SKM-1 treated with dmso at 0.1 percent for 144 hours (cell line): ENCODE data around the gene TAF11L13.
A peak's percentile ranks its signal among the peaks of the same experiment; 100 is the strongest.
"Not testable (repeated sequence)": the region's sequence is repeated elsewhere in the genome, so short reads cannot be mapped to it uniquely, and the experiment has no call there.

Source experiments
- DNase-seq: peaks from one replicate; lab custom pipeline; 2025; ENCODE audit not compliant: unreplicated experiment; lab: John Stamatoyannopoulos, UW

TAF11L13 gene

GRCh38 chr5:17631788-17632187 is at the start of gene TAF11L13:
Gene TAF11L13 (plus strand): TSS chr5:17632088.
- not testable (repeated sequence) for DNase-seq

DNA sequence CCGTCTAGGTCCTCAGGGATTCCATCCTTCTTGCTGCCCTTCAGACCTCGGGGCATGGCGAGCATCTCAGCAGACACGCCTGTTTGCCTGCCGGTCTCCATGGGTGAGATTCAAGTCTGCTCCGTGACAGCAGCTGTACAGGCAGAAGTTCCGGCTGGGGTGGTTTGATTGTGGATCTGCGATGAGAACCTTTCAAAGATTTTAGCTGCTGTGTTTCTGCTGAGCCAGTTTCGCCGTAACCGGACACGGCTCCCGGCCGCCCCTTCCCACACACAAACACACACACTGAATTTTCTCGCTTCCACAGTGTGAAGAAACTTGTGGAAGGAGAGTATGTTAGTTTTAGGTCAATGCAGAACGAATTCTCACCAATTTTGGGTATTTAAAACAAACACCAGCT is 46.2 kb upstream of the TAF11L13 start, which contains the start of gene TAF11L7:
TAF11L7 (minus strand) TSS at position 101 of the 400 bp plus-strand sequence.
- DNase-seq = not testable (repeated sequence)

DNA sequence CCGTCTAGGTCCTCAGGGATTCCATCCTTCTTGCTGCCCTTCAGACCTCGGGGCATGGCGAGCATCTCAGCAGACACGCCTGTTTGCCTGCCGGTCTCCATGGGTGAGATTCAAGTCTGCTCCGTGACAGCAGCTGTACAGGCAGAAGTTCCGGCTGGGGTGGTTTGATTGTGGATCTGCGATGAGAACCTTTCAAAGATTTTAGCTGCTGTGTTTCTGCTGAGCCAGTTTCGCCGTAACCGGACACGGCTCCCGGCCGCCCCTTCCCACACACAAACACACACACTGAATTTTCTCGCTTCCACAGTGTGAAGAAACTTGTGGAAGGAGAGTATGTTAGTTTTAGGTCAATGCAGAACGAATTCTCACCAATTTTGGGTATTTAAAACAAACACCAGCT is 41.0 kb upstream of the TAF11L13 start, which contains the start of gene TAF11L8:
TAF11L8 (minus strand) TSS at position 101 of the 400 bp plus-strand sequence.
- DNase-seq = not testable (repeated sequence)

GRCh38 chr5:17594255-17594654 is 37.6 kb upstream of the TAF11L13 start, which contains the start of gene TAF11L9:
Gene TAF11L9 (minus strand): TSS chr5:17594394.
- DNase-seq = not testable (repeated sequence)

GRCh38 chr5:17597728-17598127 is 34.2 kb upstream of the TAF11L13 start, which contains the start of gene TAF11L10:
Gene TAF11L10 (minus strand): TSS chr5:17597828.
- DNase-seq = not testable (repeated sequence)

DNA sequence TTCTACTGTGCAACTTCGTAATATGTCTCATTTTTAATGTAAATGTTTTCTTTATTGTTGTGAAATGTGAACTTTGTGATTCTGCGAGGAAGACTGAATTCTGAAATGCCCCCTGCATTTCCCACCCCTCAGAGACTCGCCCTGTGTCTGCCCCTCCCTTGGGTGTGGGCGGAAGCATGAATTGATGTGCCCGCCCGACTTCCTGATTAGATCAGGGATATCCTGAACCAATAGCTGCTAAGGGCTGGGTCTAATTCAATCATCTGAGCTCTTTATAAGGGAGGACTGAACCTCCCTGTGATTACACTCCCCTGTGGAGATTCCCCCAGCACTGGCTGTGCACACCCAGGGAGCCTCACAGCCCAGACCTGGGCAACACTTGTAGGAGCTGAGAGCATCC is 28.0 kb upstream of the TAF11L13 start, which contains the start of gene TAF11L11:
TAF11L11 (plus strand) TSS at position 304 of the 400 bp plus-strand sequence.
- DNase-seq = not testable (repeated sequence)

DNA sequence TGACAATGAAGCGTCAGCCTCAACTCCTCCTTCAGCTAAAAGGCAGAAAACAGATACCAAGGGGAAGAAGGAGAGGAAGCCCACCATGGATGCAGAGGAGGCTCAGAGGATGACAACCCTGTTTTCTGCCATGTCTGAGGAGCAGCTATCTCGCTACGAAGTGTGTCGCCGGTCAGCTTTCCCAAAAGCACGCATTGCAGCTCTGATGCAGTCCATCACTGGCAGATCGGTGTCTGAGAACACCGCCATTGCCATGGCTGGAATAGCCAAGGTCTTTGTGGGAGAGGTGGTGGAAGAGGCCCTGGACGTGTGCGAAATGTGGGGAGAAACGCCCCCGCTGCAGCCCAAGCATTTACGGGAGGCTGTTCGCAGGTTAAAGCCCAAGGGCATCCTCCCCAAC is 26.9 kb upstream of the TAF11L13 start:
- no peak for DNase-seq

- DNase-seq = not testable (repeated sequence)
Observed at GRCh38 chr5:17607461-17607860, 24.4 kb upstream of the TAF11L13 start.

GRCh38 chr5:17610092-17610491 is 21.8 kb upstream of the TAF11L13 start, which contains the start of gene TAF11L12:
Gene TAF11L12 (plus strand): TSS chr5:17610392.
- not testable (repeated sequence) for DNase-seq

DNA sequence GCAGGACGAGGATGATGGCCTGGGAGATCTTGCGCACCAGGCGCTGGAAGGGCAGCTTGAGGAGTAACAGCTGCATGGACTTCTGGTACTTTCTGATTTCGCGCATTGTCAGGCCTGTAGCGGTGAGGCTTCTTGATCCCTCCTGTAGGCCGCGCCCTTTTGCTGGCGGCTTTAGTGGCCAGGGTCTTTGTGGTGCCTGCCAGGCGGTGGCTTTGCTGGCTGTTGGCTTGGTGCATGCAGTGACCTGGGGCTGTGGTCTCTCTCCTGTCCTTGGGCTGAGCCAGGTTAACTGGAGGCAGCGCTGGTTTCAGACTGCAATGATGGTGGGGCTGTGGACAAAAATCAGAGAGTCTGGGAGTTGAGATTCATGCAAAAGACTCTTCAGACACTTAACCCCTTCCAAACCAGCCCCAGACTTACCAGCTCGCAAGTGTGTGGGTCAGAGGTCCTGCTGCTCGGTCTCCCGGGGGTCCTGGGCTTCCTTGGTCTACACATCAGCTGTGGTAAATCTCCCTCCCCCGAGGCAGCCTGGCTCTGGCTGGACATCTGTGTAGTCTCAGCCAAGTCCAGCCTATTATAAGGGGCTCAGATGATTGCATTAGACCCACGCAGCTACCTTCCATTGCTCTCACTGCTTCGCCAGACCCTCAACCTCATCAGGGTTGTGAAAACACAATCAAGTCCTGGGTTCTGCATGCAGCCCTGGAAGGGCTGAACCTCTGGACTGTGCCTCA is 16.8 kb upstream of the TAF11L13 start:
- no peak for DNase-seq

DNA sequence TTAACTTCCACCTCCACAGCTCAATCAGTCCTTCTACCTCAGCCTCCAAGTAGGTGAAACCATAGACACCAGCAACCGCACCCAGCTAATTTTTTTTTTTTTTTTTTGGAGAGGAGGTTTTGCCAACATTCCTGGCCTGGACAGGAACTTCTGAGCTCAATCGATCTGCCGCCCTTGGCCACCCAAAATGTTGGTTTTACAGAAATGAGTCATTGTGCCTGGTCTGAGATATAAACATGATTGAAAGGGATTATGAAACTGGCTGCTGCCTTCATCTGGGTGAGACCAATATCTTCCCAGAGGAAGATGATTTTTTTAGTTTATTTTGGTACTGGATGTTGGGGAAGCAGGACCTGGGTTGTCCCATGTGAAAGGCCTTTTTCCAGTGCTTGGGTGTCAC is 12.5 kb upstream of the TAF11L13 start:
- no peak for DNase-seq

- no peak for DNase-seq
Observed at GRCh38 chr5:17620627-17621026, 11.3 kb upstream of the TAF11L13 start.

DNA sequence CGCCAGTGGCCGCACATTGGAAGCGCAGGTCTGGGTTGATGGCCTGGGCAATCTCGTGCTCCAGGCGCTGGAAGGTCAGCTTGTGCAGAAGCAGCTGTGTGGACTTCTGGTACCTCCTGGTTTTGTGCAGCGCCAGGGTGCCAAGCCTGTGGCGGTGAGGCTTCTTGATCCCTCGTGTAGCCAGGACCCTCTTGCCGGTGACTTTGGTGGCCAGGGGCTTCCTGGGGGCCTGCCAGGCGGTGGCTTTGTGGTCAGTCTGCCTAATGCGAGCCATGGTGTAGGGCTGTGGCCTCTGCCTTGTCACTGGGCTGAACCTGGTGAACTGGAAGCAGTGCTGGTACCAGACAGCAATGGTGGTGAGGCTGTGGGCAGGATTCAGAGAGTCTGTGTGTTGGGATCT is 6.2 kb upstream of the TAF11L13 start:
- DNase-seq = no peak

DNA sequence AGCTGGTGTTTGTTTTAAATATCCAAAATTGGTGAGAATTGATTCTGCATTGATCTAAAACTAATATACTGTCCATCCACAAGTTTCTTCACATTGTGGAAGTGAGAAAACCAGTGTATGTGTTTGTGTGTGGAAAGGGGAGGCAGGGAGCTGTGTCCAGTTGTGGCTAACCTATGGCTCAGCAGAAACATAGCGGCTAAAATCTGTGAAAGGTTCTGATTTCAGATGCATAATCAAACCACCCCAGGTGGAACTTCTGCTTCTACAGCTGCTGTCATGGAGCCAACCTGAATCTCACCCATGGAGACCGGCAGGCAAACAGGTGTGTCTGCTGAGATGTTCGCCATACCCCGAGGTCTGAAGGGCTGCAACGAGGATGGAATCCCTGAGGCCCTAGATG is 2.3 kb downstream of the TAF11L13 start, which contains the start of gene TAF11L14:
TAF11L14 (plus strand) TSS at position 301 of the 400 bp plus-strand sequence.
- DNase-seq = no peak

GRCh38 chr5:17649232-17649631 is 17.3 kb downstream of the TAF11L13 start:
- not testable (repeated sequence) for DNase-seq

- DNase-seq = not testable (repeated sequence)
Observed at GRCh38 chr5:17655201-17655759, 23.4 kb downstream of the TAF11L13 start.

DNA sequence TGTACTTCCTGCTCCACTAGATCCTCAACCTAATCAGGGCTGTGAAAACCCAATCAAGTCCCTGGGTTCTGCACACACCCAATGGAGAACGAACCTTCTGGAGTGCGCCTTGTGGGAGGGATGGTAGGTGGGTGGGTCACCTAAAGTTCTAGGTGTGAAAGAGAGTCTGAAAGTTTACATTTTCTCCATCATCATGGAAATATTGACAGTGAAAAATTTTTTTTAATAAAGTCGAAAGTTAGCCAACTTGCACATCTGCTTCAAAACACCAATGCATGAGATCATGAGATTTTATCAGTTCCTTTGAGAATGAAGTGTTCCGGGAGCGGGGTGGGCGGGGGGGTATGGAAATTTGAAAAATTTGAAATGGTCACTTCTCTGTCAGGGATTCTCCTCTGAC is 24.0 kb downstream of the TAF11L13 start:
- no peak for DNase-seq

GRCh38 chr5:17663182-17663581 is 31.3 kb downstream of the TAF11L13 start:
- no peak for DNase-seq

DNA sequence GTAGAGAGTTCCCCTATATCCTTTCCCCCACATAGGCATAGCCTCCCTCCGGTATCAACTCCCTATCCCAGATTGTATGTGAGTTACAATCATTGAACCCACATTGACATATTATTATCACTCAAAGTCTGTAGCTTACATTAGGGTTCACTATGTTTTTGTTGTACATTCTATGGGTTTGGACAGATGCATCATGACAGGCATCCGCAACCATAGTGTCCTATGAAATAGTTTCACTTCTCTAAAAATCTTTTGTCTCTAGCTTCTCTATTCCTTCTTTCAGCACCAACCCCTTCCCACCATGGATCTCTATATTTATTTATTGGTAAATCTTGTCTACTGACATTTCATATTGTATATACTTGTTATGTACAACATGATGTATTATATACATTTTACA is 33.9 kb downstream of the TAF11L13 start:
- peak; percentile 23 for DNase-seq

DNA sequence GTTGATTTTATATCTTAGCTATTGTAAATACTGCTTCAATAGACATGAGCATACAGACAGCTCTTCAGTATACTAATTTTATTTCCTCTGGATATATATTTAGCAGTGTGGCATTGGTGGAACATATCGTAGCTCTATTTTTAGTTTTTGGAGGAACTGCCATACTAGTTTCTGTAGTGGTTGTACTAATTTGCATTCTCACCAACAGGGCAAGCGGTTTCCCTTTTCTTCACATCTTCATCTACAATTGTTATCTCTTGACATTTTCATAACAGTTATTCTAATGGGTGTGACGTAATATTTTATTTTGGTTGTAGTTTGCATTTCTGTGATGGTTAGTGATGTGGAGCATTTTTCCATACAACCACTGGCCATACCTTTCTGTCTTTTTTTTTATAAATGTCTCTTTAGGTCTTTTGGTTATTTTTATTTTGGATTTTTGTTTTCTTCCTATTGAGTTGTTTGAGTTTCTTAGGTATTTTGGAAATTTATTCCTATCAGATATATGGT is 34.9 kb downstream of the TAF11L13 start:
- DNase-seq = no peak

DNA sequence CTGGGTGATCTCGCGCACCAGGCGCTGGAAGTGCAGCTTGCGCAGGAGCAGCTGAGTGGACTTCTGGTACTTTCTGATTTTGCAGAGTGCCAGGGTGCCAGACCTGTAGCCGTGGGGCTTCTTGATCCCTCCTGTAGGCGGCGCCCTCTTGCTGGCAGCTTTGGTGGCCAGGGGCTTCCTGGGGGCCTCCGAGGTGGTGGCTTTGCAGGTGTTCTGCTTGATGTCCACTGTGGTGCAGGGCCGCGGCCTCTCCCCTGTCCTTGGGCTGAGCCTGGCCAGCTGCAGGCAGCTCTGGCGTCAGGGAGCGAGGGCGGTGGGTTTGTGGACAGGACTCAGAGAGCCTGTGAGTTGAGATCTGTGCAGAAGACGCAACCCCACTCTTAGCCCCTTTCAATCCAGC is 38.5 kb downstream of the TAF11L13 start:
- no peak for DNase-seq
